ENCODE data around the gene SLC35D1. TPM values are rescaled to one million over a fixed set of nuclear protein-coding genes. Genes with fewer than 3 reads are reported as not detected.

SLC35D1 gene
- total RNA-seq, 6 donors from 2014 or later: 1.4 to 8.6 (median 5.4) TPM

DNA sequence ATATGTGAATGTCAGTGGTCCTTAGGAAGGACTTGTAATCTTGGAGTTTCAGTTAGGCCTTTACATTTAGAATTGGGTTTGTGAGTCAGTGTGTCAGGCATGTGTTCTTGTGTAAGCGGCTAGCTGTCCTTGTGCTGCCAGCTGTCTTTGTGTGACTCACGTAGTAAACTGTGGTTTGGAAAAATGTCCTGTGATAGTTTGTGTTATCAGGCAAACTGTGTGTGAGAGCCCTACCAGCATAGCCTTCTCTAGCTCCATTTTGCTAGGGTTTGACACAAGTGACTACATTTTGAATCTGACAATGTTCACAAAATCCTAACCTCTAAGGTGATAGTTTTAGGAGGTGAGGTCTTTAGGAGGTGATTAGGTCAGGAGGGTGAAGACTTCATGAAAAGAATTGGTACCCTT lies 6.9 kb upstream of the SLC35D1 start:
- Histone ChIP-seq H3K4me3 (no peak overlapping the region), H3K27ac (no peak overlapping the region), H3K36me3 (no peaks in the 10 kb centered on the region), H3K27me3 (no peaks in the 10 kb centered on the region), H3K4me1 (no peaks in the 10 kb centered on the region), H3K9me3 (no peaks in the 10 kb centered on the region)
- peak in 1 of 2 donors; percentile 20 for DNase-seq
- TF ChIP-seq POLR2A (IDR thresholded peaks at IDR 0.05) (no peak), POLR2AphosphoS5 (IDR thresholded peaks at IDR 0.05) (peak in 1 of 2 donors; percentile 13)
- ATAC-seq (ENCODE audit: low FRiP score in 2 of 2): peak in 1 of 2 donors; percentile 53
- 66 to 68% methylated on average over 2 of the region's 2 CpGs for WGBS, 2 donors

DNA sequence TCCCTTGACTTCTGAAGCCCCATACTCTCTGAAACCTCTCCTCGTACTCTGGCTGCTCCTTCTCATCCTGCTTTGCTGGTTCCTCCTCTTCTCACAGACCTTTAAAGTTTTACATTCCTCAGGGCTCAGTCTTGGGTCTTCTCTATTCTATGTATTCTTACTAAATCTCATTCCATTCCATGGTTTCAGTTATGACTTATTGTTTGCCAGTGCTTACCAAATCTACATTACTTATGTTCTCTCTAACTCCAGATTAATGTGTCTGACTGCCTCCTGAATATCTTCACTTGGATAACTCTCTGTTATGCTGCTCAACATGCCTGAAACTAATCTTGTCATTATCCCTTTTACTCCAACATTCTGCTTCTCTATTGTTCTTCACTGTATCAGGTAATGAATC lies 5.4 kb upstream of the SLC35D1 start:
- no peak for DNase-seq
- Histone ChIP-seq H3K36me3 (no peaks in the 10 kb centered on the region), H3K27ac (no peak overlapping the region), H3K27me3 (no peaks in the 10 kb centered on the region), H3K9me3 (no peaks in the 10 kb centered on the region), H3K4me3 (no peak overlapping the region), H3K4me1 (no peaks in the 10 kb centered on the region)
- ATAC-seq (ENCODE audit: low FRiP score in 2 of 2): no peak
- no peak for TF ChIP-seq EP300 (IDR thresholded peaks at IDR 0.05)
- TF ChIP-seq, protein P1, sequence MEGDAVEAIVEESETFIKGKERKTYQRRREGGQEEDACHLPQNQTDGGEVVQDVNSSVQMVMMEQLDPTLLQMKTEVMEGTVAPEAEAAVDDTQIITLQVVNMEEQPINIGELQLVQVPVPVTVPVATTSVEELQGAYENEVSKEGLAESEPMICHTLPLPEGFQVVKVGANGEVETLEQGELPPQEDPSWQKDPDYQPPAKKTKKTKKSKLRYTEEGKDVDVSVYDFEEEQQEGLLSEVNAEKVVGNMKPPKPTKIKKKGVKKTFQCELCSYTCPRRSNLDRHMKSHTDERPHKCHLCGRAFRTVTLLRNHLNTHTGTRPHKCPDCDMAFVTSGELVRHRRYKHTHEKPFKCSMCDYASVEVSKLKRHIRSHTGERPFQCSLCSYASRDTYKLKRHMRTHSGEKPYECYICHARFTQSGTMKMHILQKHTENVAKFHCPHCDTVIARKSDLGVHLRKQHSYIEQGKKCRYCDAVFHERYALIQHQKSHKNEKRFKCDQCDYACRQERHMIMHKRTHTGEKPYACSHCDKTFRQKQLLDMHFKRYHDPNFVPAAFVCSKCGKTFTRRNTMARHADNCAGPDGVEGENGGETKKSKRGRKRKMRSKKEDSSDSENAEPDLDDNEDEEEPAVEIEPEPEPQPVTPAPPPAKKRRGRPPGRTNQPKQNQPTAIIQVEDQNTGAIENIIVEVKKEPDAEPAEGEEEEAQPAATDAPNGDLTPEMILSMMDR (IDR thresholded peaks at IDR 0.05): no peak
- 85 to 88% methylated on average over 1 of the region's 1 CpG for WGBS, 2 donors

- TF ChIP-seq POLR2AphosphoS5 (IDR thresholded peaks at IDR 0.05) (no peak), EP300 (IDR thresholded peaks at IDR 0.05) (no peak), POLR2A (IDR thresholded peaks at IDR 0.05) (no peak)
- TF ChIP-seq, protein P1 (IDR thresholded peaks at IDR 0.05): no peak
- Histone ChIP-seq H3K27ac (no peak overlapping the region), H3K4me3 (no peak overlapping the region), H3K36me3 (no peaks in the 10 kb centered on the region), H3K27me3 (no peaks in the 10 kb centered on the region), H3K4me1 (no peaks in the 10 kb centered on the region), H3K9me3 (no peaks in the 10 kb centered on the region)
- no peak for ATAC-seq (ENCODE audit: low FRiP score in 2 of 2)
- no peak for DNase-seq
- 74 to 81% methylated on average over 3 of the region's 3 CpGs for WGBS, 2 donors
These were observed 4.8 kb upstream of the SLC35D1 start for GRCh38 chr1:67058761-67059160.

- DNase-seq: no peak
- TF ChIP-seq POLR2AphosphoS5 (IDR thresholded peaks at IDR 0.05) (no peak), POLR2A (IDR thresholded peaks at IDR 0.05) (no peak), EP300 (IDR thresholded peaks at IDR 0.05) (no peak)
- TF ChIP-seq, protein P1 (IDR thresholded peaks at IDR 0.05): no peak
- Histone ChIP-seq H3K36me3 (no peaks in the 10 kb centered on the region), H3K4me1 (no peaks in the 10 kb centered on the region), H3K9me3 (no peaks in the 10 kb centered on the region), H3K27me3 (no peaks in the 10 kb centered on the region), H3K27ac (no peak overlapping the region), H3K4me3 (no peak overlapping the region)
- ATAC-seq (ENCODE audit: low FRiP score in 2 of 2): no peak
- WGBS, 2 donors: 77 to 85% methylated on average over 1 of the region's 1 CpG
These were observed 4.3 kb upstream of the SLC35D1 start for GRCh38 chr1:67058242-67058641.

DNA sequence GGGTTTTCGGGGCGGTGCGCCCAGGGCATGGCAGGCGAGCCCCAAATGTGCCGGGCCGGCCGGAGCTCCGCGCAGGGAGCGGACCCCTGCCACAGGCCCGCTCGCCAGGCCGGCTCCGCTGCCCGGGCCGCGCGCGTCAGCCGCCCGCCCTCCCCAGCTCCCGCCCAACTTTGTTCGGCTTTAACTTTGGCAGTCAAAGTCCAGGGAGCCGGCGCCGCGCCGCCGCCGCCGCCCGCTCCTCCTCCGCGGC lies 488 bp downstream of the SLC35D1 start:
- H3K27ac ChIP-seq: peak overlapping the region; percentile 92 to 98 (median 94)
- DNase-seq (peak; percentile 36 to 94), ATAC-seq (ENCODE audit: low FRiP score in 2 of 2) (peak; percentile 74 to 92)
- 0% methylated on average over 11 to 19 of the region's 34 CpGs for WGBS, 2 donors
- TF ChIP-seq POLR2A (IDR thresholded peaks at IDR 0.05) (no peak), EP300 (IDR thresholded peaks at IDR 0.05) (no peak), POLR2AphosphoS5 (IDR thresholded peaks at IDR 0.05) (no peak)
- TF ChIP-seq, protein P1 (IDR thresholded peaks at IDR 0.05): no peak
- H3K9me3 ChIP-seq: no peaks in the 10 kb centered on the region
- H3K4me1 ChIP-seq: peaks cover 6 to 11% (median 8%) of the 10 kb centered on the region in 4 donors
- H3K36me3 ChIP-seq: peaks cover 0 to 22% (median 2%) of the 10 kb centered on the region in 4 donors
- no peaks in the 10 kb centered on the region for H3K27me3 ChIP-seq
- H3K4me3 ChIP-seq: peak overlapping the region; percentile 62 to 92 (median 74)

Data from upper lobe of left lung (tissue), 6 donors.